WTC11 (cell line): ENCODE results near the gene KIF13A. TPM values are rescaled to one million over a fixed set of nuclear protein-coding genes. Genes with fewer than 3 reads are reported as not detected.

Source experiments
- ATAC-seq: fragments of 200-7000 bp; cut with Tn5 transposase; 2 replicates; pipeline ENCODE4 v1.10.0; 2021; ENCODE audit warnings: mild to moderate bottlenecking, moderate library complexity
- CTCF ChIA-PET: fragments of 300-600 bp; sonication (Branson Sonifier 250); formaldehyde crosslinking; loops from one replicate; lab custom pipeline; 2021; ENCODE audit warnings: antibody characterized with exemption; lab: Charles Lee
- POLR2A ChIA-PET: fragments of 350-600 bp; sonication (Branson Sonifier 250); formaldehyde crosslinking; loops from one replicate; lab custom pipeline; 2021; ENCODE audit warnings: antibody characterized with exemption; lab: Charles Lee
- DNase-seq: peaks from one replicate; pipeline ENCODE4 v3.0.0; 2021; ENCODE audit warnings: low spot score
- H3K27ac Mint-ChIP-seq: 2 replicates; pipeline ENCODE4 v1.8.0; 2021; ENCODE audit warnings: mixed read lengths
- H3K27me3 Mint-ChIP-seq: 2 replicates; pipeline ENCODE4 v1.8.0; 2021; ENCODE audit warnings: low read depth, mild to moderate bottlenecking, moderate library complexity, mixed read lengths
- H3K36me3 Mint-ChIP-seq: 2 replicates; pipeline ENCODE4 v1.8.0; 2021; ENCODE audit warnings: mixed read lengths
- H3K4me1 Mint-ChIP-seq: 2 replicates; pipeline ENCODE4 v1.8.0; 2022; ENCODE audit warnings: mixed read lengths
- H3K4me3 Mint-ChIP-seq: 2 replicates; pipeline ENCODE4 v1.8.0; 2021; ENCODE audit warnings: mild to moderate bottlenecking, moderate library complexity, mixed read lengths
- H3K9me3 Mint-ChIP-seq: 2 replicates; pipeline ENCODE4 v1.8.0; 2021; ENCODE audit warnings: mixed read lengths
- CBFB ChIP-seq: sonication (generic); formaldehyde crosslinking; IDR thresholded peaks from 2 replicates; pipeline ENCODE4 v1.8.1; 2022; ENCODE audit warnings: mild to moderate bottlenecking, low read depth, missing genetic modification reagents
- ELF4 ChIP-seq: sonication (generic); formaldehyde crosslinking; IDR thresholded peaks from 2 replicates; pipeline ENCODE4 v1.8.1; 2022; ENCODE audit warnings: low read depth, mild to moderate bottlenecking, moderate library complexity, missing genetic modification reagents
- GTF2I ChIP-seq: fragments of 250-450 bp; sonication (Bioruptor Pico); conservative IDR thresholded peaks from 2 replicates; pipeline ENCODE4 v1.4.0; 2021; ENCODE audit warnings: mild to moderate bottlenecking
- MXD4 ChIP-seq: fragments of 250-450 bp; sonication (Bioruptor Pico); IDR thresholded peaks from 2 replicates; pipeline ENCODE4 v1.8.0; 2021; ENCODE audit warnings: mild to moderate bottlenecking, moderate library complexity, borderline replicate concordance
- NFE2L1 ChIP-seq: sonication (generic); formaldehyde crosslinking; IDR thresholded peaks from 2 replicates; pipeline ENCODE4 v1.8.1; 2023; ENCODE audit warnings: missing genetic modification reagents
- NFYB ChIP-seq: sonication (generic); formaldehyde crosslinking; conservative IDR thresholded peaks from 2 replicates; pipeline ENCODE4 v1.8.0; 2022; ENCODE audit warnings: low read depth, missing genetic modification reagents
- NR1H2 ChIP-seq: sonication (generic); formaldehyde crosslinking; IDR thresholded peaks from 2 replicates; pipeline ENCODE4 v1.9.0; 2021; ENCODE audit warnings: mild to moderate bottlenecking, moderate library complexity, missing genetic modification reagents
- NR2C2 ChIP-seq: sonication (generic); formaldehyde crosslinking; IDR thresholded peaks from 2 replicates; pipeline ENCODE4 v1.8.0; 2022; ENCODE audit warnings: mild to moderate bottlenecking, missing genetic modification reagents
- SMAD4 ChIP-seq: sonication (generic); formaldehyde crosslinking; IDR thresholded peaks from 2 replicates; pipeline ENCODE4 v1.8.0; 2022; ENCODE audit warnings: mild to moderate bottlenecking, missing genetic modification reagents
- SP1 ChIP-seq: sonication (generic); formaldehyde crosslinking; conservative IDR thresholded peaks from 2 replicates; pipeline ENCODE4 v1.8.1; 2022; ENCODE audit warnings: missing genetic modification reagents
- TP53 ChIP-seq: sonication (generic); formaldehyde crosslinking; IDR thresholded peaks from 2 replicates; pipeline ENCODE4 v1.8.1; 2023; ENCODE audit warnings: mild to moderate bottlenecking, missing genetic modification reagents
- ZNF317 ChIP-seq: sonication (generic); formaldehyde crosslinking; IDR thresholded peaks from 2 replicates; pipeline ENCODE4 v1.8.1; 2023; ENCODE audit warnings: low read depth, mild to moderate bottlenecking, moderate library complexity, missing genetic modification reagents, borderline replicate concordance
- ZNF396 ChIP-seq: fragments of 250-450 bp; sonication (Bioruptor Pico); IDR thresholded peaks from 2 replicates; pipeline ENCODE4 v1.8.0; 2021; ENCODE audit warnings: mild to moderate bottlenecking, moderate library complexity, borderline replicate concordance
- total RNA-seq: library from RNA; stranded (reverse); gene quantifications from 3 replicates; pipeline ENCODE4 v1.2.3, GENCODE V29; 2021
- TF ChIP-seq, protein P1 (sequence below): sonication (generic); formaldehyde crosslinking; IDR thresholded peaks from 2 replicates; pipeline ENCODE4 v1.8.1; 2023; ENCODE audit warnings: mild to moderate bottlenecking, missing genetic modification reagents
- TF ChIP-seq, protein P2 (sequence below): sonication (generic); formaldehyde crosslinking; IDR thresholded peaks from 2 replicates; pipeline ENCODE4 v1.8.0; 2023; ENCODE audit warnings: missing genetic modification reagents, mild to moderate bottlenecking, borderline replicate concordance
- TF ChIP-seq, protein P3 (sequence below): sonication (generic); formaldehyde crosslinking; IDR thresholded peaks from 2 replicates; pipeline ENCODE4 v1.8.1; 2023; ENCODE audit warnings: mild to moderate bottlenecking, missing genetic modification reagents, moderate library complexity
- TF ChIP-seq, protein P4 (sequence below): sonication (generic); formaldehyde crosslinking; IDR thresholded peaks from 2 replicates; pipeline ENCODE4 v1.8.1; 2023; ENCODE audit warnings: mild to moderate bottlenecking, moderate library complexity, missing genetic modification reagents
- TF ChIP-seq, protein P5 (sequence below): fragments of 250-450 bp; sonication (Bioruptor Pico); conservative IDR thresholded peaks from 2 replicates; pipeline ENCODE4 v1.9.0; 2021; ENCODE audit warnings: mild to moderate bottlenecking
- TF ChIP-seq, protein P6 (sequence below): sonication (generic); formaldehyde crosslinking; IDR thresholded peaks from 2 replicates; pipeline ENCODE4 v1.8.1; 2022; ENCODE audit warnings: missing genetic modification reagents, borderline replicate concordance

The KIF13A gene
- total RNA-seq, 1 experiment from 2014 or later: 32.7 TPM

DNA sequence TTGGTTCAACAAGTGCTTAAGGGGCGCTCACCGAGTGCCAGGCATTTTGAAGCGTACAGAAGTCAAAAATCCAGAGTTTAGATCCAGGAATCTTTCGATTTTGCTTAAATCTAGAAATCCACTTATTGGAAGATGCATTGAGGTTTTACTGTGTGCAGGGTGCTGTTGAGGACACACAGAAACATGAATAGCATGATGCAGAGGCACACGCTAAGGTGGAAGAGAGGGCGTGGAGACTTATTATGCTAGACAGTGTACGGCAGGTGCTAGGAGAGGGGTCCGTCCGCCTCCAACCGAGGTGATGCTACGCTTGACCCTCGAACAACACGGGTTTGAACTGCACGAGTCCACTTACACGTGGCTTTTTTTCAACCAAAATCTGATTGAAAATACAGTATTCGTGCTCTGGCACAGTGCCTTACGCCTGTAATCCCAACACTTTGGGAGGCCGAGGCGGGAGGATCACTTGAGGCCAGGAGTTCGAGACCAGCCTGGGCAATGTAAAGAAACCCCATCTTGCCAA is 1.0 kb upstream of the KIF13A start (continued):
- no peak for TF ChIP-seq CBFB
- TF ChIP-seq, protein P1, sequence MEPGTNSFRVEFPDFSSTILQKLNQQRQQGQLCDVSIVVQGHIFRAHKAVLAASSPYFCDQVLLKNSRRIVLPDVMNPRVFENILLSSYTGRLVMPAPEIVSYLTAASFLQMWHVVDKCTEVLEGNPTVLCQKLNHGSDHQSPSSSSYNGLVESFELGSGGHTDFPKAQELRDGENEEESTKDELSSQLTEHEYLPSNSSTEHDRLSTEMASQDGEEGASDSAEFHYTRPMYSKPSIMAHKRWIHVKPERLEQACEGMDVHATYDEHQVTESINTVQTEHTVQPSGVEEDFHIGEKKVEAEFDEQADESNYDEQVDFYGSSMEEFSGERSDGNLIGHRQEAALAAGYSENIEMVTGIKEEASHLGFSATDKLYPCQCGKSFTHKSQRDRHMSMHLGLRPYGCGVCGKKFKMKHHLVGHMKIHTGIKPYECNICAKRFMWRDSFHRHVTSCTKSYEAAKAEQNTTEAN (CRISPR knock-in tag): no peak
- no peak for TF ChIP-seq SMAD4 (CRISPR knock-in tag)
- TF ChIP-seq MXD4 (CRISPR knock-in tag): no peak
- no peak for TF ChIP-seq NFYB (CRISPR knock-in tag)
- TF ChIP-seq ZNF396 (CRISPR knock-in tag): no peak
- no peak for TF ChIP-seq NFE2L1 (CRISPR knock-in tag)
- TF ChIP-seq, protein P2, sequence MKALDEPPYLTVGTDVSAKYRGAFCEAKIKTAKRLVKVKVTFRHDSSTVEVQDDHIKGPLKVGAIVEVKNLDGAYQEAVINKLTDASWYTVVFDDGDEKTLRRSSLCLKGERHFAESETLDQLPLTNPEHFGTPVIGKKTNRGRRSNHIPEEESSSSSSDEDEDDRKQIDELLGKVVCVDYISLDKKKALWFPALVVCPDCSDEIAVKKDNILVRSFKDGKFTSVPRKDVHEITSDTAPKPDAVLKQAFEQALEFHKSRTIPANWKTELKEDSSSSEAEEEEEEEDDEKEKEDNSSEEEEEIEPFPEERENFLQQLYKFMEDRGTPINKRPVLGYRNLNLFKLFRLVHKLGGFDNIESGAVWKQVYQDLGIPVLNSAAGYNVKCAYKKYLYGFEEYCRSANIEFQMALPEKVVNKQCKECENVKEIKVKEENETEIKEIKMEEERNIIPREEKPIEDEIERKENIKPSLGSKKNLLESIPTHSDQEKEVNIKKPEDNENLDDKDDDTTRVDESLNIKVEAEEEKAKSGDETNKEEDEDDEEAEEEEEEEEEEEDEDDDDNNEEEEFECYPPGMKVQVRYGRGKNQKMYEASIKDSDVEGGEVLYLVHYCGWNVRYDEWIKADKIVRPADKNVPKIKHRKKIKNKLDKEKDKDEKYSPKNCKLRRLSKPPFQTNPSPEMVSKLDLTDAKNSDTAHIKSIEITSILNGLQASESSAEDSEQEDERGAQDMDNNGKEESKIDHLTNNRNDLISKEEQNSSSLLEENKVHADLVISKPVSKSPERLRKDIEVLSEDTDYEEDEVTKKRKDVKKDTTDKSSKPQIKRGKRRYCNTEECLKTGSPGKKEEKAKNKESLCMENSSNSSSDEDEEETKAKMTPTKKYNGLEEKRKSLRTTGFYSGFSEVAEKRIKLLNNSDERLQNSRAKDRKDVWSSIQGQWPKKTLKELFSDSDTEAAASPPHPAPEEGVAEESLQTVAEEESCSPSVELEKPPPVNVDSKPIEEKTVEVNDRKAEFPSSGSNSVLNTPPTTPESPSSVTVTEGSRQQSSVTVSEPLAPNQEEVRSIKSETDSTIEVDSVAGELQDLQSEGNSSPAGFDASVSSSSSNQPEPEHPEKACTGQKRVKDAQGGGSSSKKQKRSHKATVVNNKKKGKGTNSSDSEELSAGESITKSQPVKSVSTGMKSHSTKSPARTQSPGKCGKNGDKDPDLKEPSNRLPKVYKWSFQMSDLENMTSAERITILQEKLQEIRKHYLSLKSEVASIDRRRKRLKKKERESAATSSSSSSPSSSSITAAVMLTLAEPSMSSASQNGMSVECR (CRISPR knock-in tag): no peak
- TF ChIP-seq, protein P3, sequence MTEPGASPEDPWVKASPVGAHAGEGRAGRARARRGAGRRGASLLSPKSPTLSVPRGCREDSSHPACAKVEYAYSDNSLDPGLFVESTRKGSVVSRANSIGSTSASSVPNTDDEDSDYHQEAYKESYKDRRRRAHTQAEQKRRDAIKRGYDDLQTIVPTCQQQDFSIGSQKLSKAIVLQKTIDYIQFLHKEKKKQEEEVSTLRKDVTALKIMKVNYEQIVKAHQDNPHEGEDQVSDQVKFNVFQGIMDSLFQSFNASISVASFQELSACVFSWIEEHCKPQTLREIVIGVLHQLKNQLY (CRISPR knock-in tag): no peak
- no peak for TF ChIP-seq GTF2I

DNA sequence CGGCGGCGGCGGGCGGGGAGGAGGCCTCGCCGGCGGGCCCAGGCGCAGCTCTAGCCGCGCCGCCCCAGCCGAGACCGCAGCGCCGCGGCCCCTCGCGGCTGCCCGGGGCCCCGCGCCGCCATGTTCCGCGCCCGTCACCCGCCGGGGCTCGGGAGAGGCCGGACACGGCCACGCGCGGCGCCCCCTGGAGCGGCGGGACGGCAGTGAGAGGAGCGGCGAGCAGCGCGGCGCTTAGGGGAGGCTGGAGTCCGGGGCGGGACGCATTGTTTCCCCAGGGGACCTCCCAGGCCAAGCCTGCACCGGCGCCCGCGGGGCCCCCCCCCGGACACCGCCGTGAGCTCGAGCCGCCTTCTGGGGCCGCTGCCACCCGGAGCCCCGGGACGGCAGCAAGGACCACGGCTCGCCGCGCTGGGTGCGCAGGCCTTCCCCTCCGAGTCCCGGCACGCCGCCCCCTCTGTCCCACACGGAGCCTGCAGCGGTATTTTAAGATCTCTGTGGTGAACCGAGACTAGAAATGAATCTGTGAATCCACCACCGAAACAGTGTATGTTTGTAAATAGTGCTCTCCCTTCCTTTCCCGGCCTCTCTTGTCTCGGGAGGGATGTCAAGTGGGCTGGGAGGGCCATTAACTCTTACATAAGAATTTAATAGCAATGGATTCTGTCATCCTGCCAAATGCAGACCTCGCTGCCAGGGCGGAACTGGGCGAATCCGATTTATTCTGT is 424 bp upstream of the KIF13A start:
- Mint-ChIP-seq H3K27me3 (peaks cover 15% of the 10 kb centered on the region), H3K9me3 (no peaks in the 10 kb centered on the region), H3K27ac (peak overlapping the region; percentile 96), H3K4me1 (peaks cover 37% of the 10 kb centered on the region), H3K4me3 (peak overlapping the region; percentile 94), H3K36me3 (no peaks in the 10 kb centered on the region)
- peak; percentile 49 for DNase-seq
- ChIA-PET CTCF (interaction anchor here (0.6 to 3.0 kb wide), 2 partner anchors 131 to 134 kb away, joined by 4 to 12 read pairs; partner anchors contain the start of gene NHLRC1), POLR2A (interaction anchor here (1.0 to 1.6 kb wide), 2 partner anchors 15 to 134 kb away, joined by 4 read pairs; partner anchors contain the start of gene NHLRC1)
- ATAC-seq: peak; percentile 58
- TF ChIP-seq TP53 (CRISPR knock-in tag) (no peak), NFE2L1 (CRISPR knock-in tag) (no peak), CBFB (no peak), ZNF317 (CRISPR knock-in tag) (no peak), NR2C2 (CRISPR knock-in tag) (no peak), NFYB (CRISPR knock-in tag) (no peak), ELF4 (CRISPR knock-in tag) (no peak), SP1 (0 out of 2 replicates have a peak, but pooled peaks have one; percentile 45), ZNF396 (CRISPR knock-in tag) (no peak), NR1H2 (no peak)
- TF ChIP-seq, protein P4, sequence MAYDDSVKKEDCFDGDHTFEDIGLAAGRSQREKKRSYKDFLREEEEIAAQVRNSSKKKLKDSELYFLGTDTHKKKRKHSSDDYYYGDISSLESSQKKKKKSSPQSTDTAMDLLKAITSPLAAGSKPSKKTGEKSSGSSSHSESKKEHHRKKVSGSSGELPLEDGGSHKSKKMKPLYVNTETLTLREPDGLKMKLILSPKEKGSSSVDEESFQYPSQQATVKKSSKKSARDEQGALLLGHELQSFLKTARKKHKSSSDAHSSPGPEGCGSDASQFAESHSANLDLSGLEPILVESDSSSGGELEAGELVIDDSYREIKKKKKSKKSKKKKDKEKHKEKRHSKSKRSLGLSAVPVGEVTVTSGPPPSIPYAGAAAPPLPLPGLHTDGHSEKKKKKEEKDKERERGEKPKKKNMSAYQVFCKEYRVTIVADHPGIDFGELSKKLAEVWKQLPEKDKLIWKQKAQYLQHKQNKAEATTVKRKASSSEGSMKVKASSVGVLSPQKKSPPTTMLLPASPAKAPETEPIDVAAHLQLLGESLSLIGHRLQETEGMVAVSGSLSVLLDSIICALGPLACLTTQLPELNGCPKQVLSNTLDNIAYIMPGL: peak; percentile 91; the same call in 1 of the 2 replicates
- TF ChIP-seq, protein P5, sequence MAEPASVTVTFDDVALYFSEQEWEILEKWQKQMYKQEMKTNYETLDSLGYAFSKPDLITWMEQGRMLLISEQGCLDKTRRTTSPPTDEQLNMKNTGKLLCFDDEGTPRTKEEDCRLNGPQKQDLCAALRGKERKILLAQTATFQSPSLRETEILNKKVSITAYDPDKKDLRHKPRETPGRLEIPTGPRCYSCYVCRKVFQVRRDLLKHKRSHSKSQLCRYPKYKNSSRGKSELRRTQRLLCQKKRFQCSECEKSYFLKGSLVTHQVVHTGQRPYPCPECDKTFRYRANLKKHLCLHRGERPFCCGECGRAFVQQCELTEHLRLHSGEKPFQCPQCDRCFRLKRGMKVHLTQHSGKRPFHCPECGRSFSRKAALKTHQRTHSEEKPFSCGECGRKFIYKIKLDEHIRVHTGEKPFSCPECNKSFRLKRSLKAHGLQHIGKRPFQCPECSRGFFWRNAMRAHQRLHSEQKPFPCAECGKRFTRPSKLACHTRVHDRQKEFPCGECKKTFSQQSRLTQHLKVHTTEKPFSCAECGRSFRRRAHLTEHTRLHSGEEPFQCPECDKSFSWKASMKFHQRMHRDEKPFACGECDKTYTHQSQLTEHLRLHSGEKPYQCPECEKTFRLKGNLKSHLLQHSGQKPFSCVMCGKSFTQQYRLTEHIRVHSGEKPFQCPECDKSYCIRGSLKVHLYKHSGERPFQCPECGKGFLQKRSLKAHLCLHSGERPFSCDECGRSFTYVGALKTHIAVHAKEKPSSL (CRISPR knock-in tag): no peak
- TF ChIP-seq, protein P6, sequence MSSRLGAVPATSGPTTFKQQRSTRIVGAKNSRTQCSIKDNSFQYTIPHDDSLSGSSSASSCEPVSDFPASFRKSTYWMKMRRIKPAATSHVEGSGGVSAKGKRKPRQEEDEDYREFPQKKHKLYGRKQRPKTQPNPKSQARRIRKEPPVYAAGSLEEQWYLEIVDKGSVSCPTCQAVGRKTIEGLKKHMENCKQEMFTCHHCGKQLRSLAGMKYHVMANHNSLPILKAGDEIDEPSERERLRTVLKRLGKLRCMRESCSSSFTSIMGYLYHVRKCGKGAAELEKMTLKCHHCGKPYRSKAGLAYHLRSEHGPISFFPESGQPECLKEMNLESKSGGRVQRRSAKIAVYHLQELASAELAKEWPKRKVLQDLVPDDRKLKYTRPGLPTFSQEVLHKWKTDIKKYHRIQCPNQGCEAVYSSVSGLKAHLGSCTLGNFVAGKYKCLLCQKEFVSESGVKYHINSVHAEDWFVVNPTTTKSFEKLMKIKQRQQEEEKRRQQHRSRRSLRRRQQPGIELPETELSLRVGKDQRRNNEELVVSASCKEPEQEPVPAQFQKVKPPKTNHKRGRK (CRISPR knock-in tag): no peak
- TF ChIP-seq, protein P1 (CRISPR knock-in tag): 0 out of 2 replicates have a peak, but pooled peaks have one; percentile 23
